Adipocyte (in vitro differentiated cells): ENCODE results near the gene ARL8A.
A peak's percentile ranks its signal among the peaks of the same experiment; 100 is the strongest.
"Not testable (repeated sequence)": the region's sequence is repeated elsewhere in the genome, so short reads cannot be mapped to it uniquely, and the experiment has no call there.

ENCODE experiments used
- DNase-seq: peaks from one replicate; pipeline ENCODE4 v3.0.0-alpha.2; 2015; ENCODE audit warnings: low read depth
- H3K27me3 ChIP-seq: replicated peaks from 2 replicates; pipeline ENCODE4 v1.7.0; 2013; ENCODE audit warnings: mild to moderate bottlenecking, low read length, moderate library complexity; ENCODE audit not compliant: control insufficient read depth, insufficient read depth
- H3K36me3 ChIP-seq: 2 replicates; pipeline ENCODE4 v1.7.0; 2013; ENCODE audit warnings: low read length, mild to moderate bottlenecking, moderate library complexity; ENCODE audit not compliant: control insufficient read depth, insufficient read depth, severe bottlenecking
- H3K4me1 ChIP-seq: 2 replicates; pipeline ENCODE4 v1.7.0; 2013; ENCODE audit warnings: mild to moderate bottlenecking, low read length, moderate library complexity; ENCODE audit not compliant: control insufficient read depth, insufficient read depth
- H3K4me3 ChIP-seq: 2 replicates; pipeline ENCODE4 v1.7.0; 2013; ENCODE audit warnings: mild to moderate bottlenecking, low read length, moderate library complexity
- H3K9ac ChIP-seq: 2 replicates; pipeline ENCODE4 v1.7.0; 2013; ENCODE audit warnings: mild to moderate bottlenecking, low read length, moderate library complexity
- H3K9me3 ChIP-seq: 2 replicates; pipeline ENCODE4 v1.7.0; 2013; ENCODE audit warnings: mild to moderate bottlenecking, low read length, moderate library complexity; ENCODE audit not compliant: control insufficient read depth

The ARL8A gene

GRCh38 chr1:202153284-202153683 is 8.7 kb upstream of the ARL8A start:
- peaks cover 12% of the 10 kb centered on the region for H3K27me3 ChIP-seq
- no peaks in the 10 kb centered on the region for H3K9me3 ChIP-seq
- no peaks in the 10 kb centered on the region for H3K36me3 ChIP-seq
- no peak for DNase-seq
- no peak overlapping the region for H3K4me3 ChIP-seq
- H3K4me1 ChIP-seq: peaks cover 8% of the 10 kb centered on the region
- no peak overlapping the region for H3K9ac ChIP-seq

GRCh38 chr1:202152399-202152798 is 7.9 kb upstream of the ARL8A start:
- Histone ChIP-seq H3K4me3 (no peak overlapping the region), H3K9ac (no peak overlapping the region), H3K36me3 (no peaks in the 10 kb centered on the region), H3K9me3 (no peaks in the 10 kb centered on the region), H3K27me3 (peaks cover 8% of the 10 kb centered on the region), H3K4me1 (peaks cover 8% of the 10 kb centered on the region)
- DNase-seq: no peak

GRCh38 chr1:202151045-202151444 is 6.5 kb upstream of the ARL8A start:
- H3K4me3 ChIP-seq: no peak overlapping the region
- peaks cover 7% of the 10 kb centered on the region for H3K27me3 ChIP-seq
- no peaks in the 10 kb centered on the region for H3K36me3 ChIP-seq
- peaks cover 8% of the 10 kb centered on the region for H3K4me1 ChIP-seq
- no peaks in the 10 kb centered on the region for H3K9me3 ChIP-seq
- no peak overlapping the region for H3K9ac ChIP-seq
- no peak for DNase-seq

- Histone ChIP-seq H3K36me3 (no peaks in the 10 kb centered on the region), H3K9me3 (no peaks in the 10 kb centered on the region), H3K9ac (no peak overlapping the region), H3K4me1 (peaks cover 8% of the 10 kb centered on the region), H3K4me3 (no peak overlapping the region), H3K27me3 (peaks cover 7% of the 10 kb centered on the region)
- DNase-seq: no peak
Observed at GRCh38 chr1:202150602-202151001, 6.1 kb upstream of the ARL8A start.

- Histone ChIP-seq H3K27me3 (peaks cover 7% of the 10 kb centered on the region), H3K4me1 (peaks cover 10% of the 10 kb centered on the region), H3K4me3 (no peak overlapping the region), H3K36me3 (no peaks in the 10 kb centered on the region), H3K9me3 (no peaks in the 10 kb centered on the region), H3K9ac (no peak overlapping the region)
- no peak for DNase-seq
Observed at GRCh38 chr1:202150187-202150586, 5.7 kb upstream of the ARL8A start.

- Histone ChIP-seq H3K36me3 (no peaks in the 10 kb centered on the region), H3K27me3 (peaks cover 7% of the 10 kb centered on the region), H3K4me3 (no peak overlapping the region), H3K9me3 (no peaks in the 10 kb centered on the region), H3K4me1 (peaks cover 6% of the 10 kb centered on the region), H3K9ac (no peak overlapping the region)
- peak; percentile 35 for DNase-seq
Observed at GRCh38 chr1:202149566-202149965, 5.0 kb upstream of the ARL8A start.

- H3K36me3 ChIP-seq: no peaks in the 10 kb centered on the region
- H3K27me3 ChIP-seq: peaks cover 2% of the 10 kb centered on the region
- no peaks in the 10 kb centered on the region for H3K9me3 ChIP-seq
- H3K4me3 ChIP-seq: no peak overlapping the region
- no peak for DNase-seq
- H3K9ac ChIP-seq: no peak overlapping the region
- H3K4me1 ChIP-seq: peaks cover 5% of the 10 kb centered on the region
Observed at GRCh38 chr1:202148391-202148790, 3.9 kb upstream of the ARL8A start.

GRCh38 chr1:202146993-202147392 is 2.5 kb upstream of the ARL8A start:
- no peak for DNase-seq
- Histone ChIP-seq H3K9ac (no peak overlapping the region), H3K36me3 (no peaks in the 10 kb centered on the region), H3K27me3 (no peaks in the 10 kb centered on the region), H3K9me3 (no peaks in the 10 kb centered on the region), H3K4me1 (peaks cover 16% of the 10 kb centered on the region), H3K4me3 (no peak overlapping the region)

GRCh38 chr1:202146279-202146678 is 1.7 kb upstream of the ARL8A start:
- Histone ChIP-seq H3K9ac (no peak overlapping the region), H3K9me3 (no peaks in the 10 kb centered on the region), H3K4me1 (peaks cover 16% of the 10 kb centered on the region), H3K4me3 (no peak overlapping the region), H3K36me3 (no peaks in the 10 kb centered on the region), H3K27me3 (no peaks in the 10 kb centered on the region)
- no peak for DNase-seq

GRCh38 chr1:202145744-202146140 is 1.2 kb upstream of the ARL8A start:
- H3K36me3 ChIP-seq, H3K9me3 ChIP-seq, DNase-seq, H3K27me3 ChIP-seq: not testable (repeated sequence)
- Histone ChIP-seq H3K9ac (peak overlapping the region; percentile 96), H3K4me3 (peak overlapping the region; percentile 98), H3K4me1 (peaks cover 16% of the 10 kb centered on the region)

- Histone ChIP-seq H3K4me1 (peaks cover 16% of the 10 kb centered on the region), H3K4me3 (peak overlapping the region; percentile 98), H3K9me3 (no peaks in the 10 kb centered on the region), H3K9ac (peak overlapping the region; percentile 96), H3K36me3 (no peaks in the 10 kb centered on the region), H3K27me3 (no peaks in the 10 kb centered on the region)
- DNase-seq: peak; percentile 29
Observed at GRCh38 chr1:202145068-202145743, 669 bp upstream of the ARL8A start.
